ENCODE results near the gene IYD.

Gene IYD

GRCh38 chr6:150450918-150451317 is 82.1 kb downstream of the IYD start:
- H3K36me3 Mint-ChIP-seq (ENCODE audit: low read depth): no peaks in the 10 kb centered on the region
- ATAC-seq (no peak), DNase-seq (no peak)
- H3K4me3 Mint-ChIP-seq: no peak overlapping the region
- no peaks in the 10 kb centered on the region for H3K4me1 Mint-ChIP-seq
- no peaks in the 10 kb centered on the region for H3K9me3 Mint-ChIP-seq
- no peak overlapping the region for H3K27ac Mint-ChIP-seq
- H3K27me3 Mint-ChIP-seq: peaks cover 5% of the 10 kb centered on the region

- no peak overlapping the region for H3K4me3 Mint-ChIP-seq
- no peaks in the 10 kb centered on the region for H3K36me3 Mint-ChIP-seq (ENCODE audit: low read depth)
- ATAC-seq: no peak
Measured at GRCh38 chr6:150451807-150452427, 83.1 kb downstream of the IYD start.

GRCh38 chr6:150452428-150453243 is 83.8 kb downstream of the IYD start:
- ATAC-seq (no peak), DNase-seq (no peak)
- Mint-ChIP-seq H3K9me3 (no peaks in the 10 kb centered on the region), H3K27me3 (peaks cover 10% of the 10 kb centered on the region), H3K4me1 (no peaks in the 10 kb centered on the region), H3K27ac (no peak overlapping the region), H3K4me3 (no peak overlapping the region), H3K36me3 (ENCODE audit: low read depth) (no peaks in the 10 kb centered on the region)

More at GRCh38 chr6:150451807-150452427, 83.1 kb downstream of the IYD start:
- Mint-ChIP-seq H3K9me3 (no peaks in the 10 kb centered on the region), H3K27ac (no peak overlapping the region), H3K4me1 (no peaks in the 10 kb centered on the region), H3K27me3 (peaks cover 10% of the 10 kb centered on the region)
- DNase-seq: no peak

- no peak for ATAC-seq
- Mint-ChIP-seq H3K36me3 (ENCODE audit: low read depth) (no peaks in the 10 kb centered on the region), H3K27me3 (peaks cover 10% of the 10 kb centered on the region), H3K4me3 (no peak overlapping the region), H3K27ac (no peak overlapping the region), H3K9me3 (no peaks in the 10 kb centered on the region), H3K4me1 (no peaks in the 10 kb centered on the region)
- DNase-seq: no peak
Measured at GRCh38 chr6:150453357-150453756, 84.5 kb downstream of the IYD start.

Measured in activated naive CD8-positive, alpha-beta T cell treated with anti-CD3 and anti-CD28 coated beads, Interleukin-2, amount 50 U/mL, for 24 hours (primary cell).